NT2/D1 (cell line): ENCODE data around the gene PPP2R3A.

Experiments used
- YY1 ChIP-seq: IDR thresholded peaks from 2 replicates; pipeline ENCODE4 v1.6.1; 2011; ENCODE audit not compliant: insufficient read length, insufficient read depth
- ZNF274 ChIP-seq: IDR thresholded peaks from 2 replicates; pipeline ENCODE4 v1.6.1; 2011; ENCODE audit warnings: mild to moderate bottlenecking, low read depth, low read length

- TF ChIP-seq YY1 (no peak), ZNF274 (no peak)
These were observed 17.5 kb downstream of the PPP2R3A start for GRCh38 chr3:135982922-135983581.
